ENCODE data around the gene CPT1A.

Gene CPT1A

GRCh38 chr11:68756171-68756766 lies 85.4 kb downstream of the CPT1A start:
- DNase-seq (ENCODE audit: low read depth), result no peak

GRCh38 chr11:68753300-68753699 lies 88.4 kb downstream of the CPT1A start:
- no peak for DNase-seq (ENCODE audit: low read depth)

GRCh38 chr11:68751331-68751856 lies 90.3 kb downstream of the CPT1A start, which contains the start of gene TESMIN:
TSS of gene TESMIN (minus strand) at chr11:68751520. CDS start at chr11:68750660, 860 bp downstream.
- no peak for DNase-seq (ENCODE audit: low read depth)

GRCh38 chr11:68751004-68751325 lies 90.8 kb downstream of the CPT1A start:
- no peak for DNase-seq (ENCODE audit: low read depth)

GRCh38 chr11:68750195-68751003 lies 91.3 kb downstream of the CPT1A start:
- DNase-seq (ENCODE audit: low read depth), result no peak

GRCh38 chr11:68749229-68750123 lies 92.2 kb downstream of the CPT1A start:
- no peak for DNase-seq (ENCODE audit: low read depth)

GRCh38 chr11:68748061-68748460 lies 93.7 kb downstream of the CPT1A start:
- DNase-seq (ENCODE audit: low read depth), result no peak

- no peak for DNase-seq (ENCODE audit: low read depth)
These were observed 98.2 kb downstream of the CPT1A start for GRCh38 chr11:68743539-68743938.

- no peak for DNase-seq (ENCODE audit: low read depth)
These were observed 100.3 kb downstream of the CPT1A start for GRCh38 chr11:68741463-68741862.

GRCh38 chr11:68735646-68736045 lies 106.1 kb downstream of the CPT1A start:
- DNase-seq (ENCODE audit: low read depth), result no peak

GRCh38 chr11:68735125-68735524 lies 106.6 kb downstream of the CPT1A start:
- DNase-seq (ENCODE audit: low read depth), result no peak

GRCh38 chr11:68734111-68734510 lies 107.6 kb downstream of the CPT1A start:
- no peak for DNase-seq (ENCODE audit: low read depth)

GRCh38 chr11:68727783-68728182 lies 113.9 kb downstream of the CPT1A start:
- DNase-seq (ENCODE audit: low read depth), result no peak

- no peak for DNase-seq (ENCODE audit: low read depth)
These were observed 117.4 kb downstream of the CPT1A start for GRCh38 chr11:68724293-68724692.

GRCh38 chr11:68722143-68722542 lies 119.6 kb downstream of the CPT1A start:
- DNase-seq (ENCODE audit: low read depth), result no peak

- no peak for DNase-seq (ENCODE audit: low read depth)
These were observed 120.6 kb downstream of the CPT1A start for GRCh38 chr11:68721075-68721474.

- no peak for DNase-seq (ENCODE audit: low read depth)
These were observed 126.1 kb downstream of the CPT1A start for GRCh38 chr11:68715456-68716122.

- DNase-seq (ENCODE audit: low read depth), result no peak
These were observed 127.5 kb downstream of the CPT1A start for GRCh38 chr11:68714060-68714856.

GRCh38 chr11:68711114-68711513 lies 130.6 kb downstream of the CPT1A start:
- no peak for DNase-seq (ENCODE audit: low read depth)

- no peak for DNase-seq (ENCODE audit: low read depth)
These were observed 131.3 kb downstream of the CPT1A start for GRCh38 chr11:68710409-68710808.

GRCh38 chr11:68709062-68709461 lies 132.7 kb downstream of the CPT1A start:
- no peak for DNase-seq (ENCODE audit: low read depth)

Measured in non-pigmented ciliary epithelial cell (primary cell).